ENCODE data around the gene HIGD1A. TPM values are rescaled to one million over a fixed set of nuclear protein-coding genes. Genes with fewer than 3 reads are reported as not detected.

Gene HIGD1A
- total RNA-seq, 1 experiment from 2014 or later = 112 TPM

DNA sequence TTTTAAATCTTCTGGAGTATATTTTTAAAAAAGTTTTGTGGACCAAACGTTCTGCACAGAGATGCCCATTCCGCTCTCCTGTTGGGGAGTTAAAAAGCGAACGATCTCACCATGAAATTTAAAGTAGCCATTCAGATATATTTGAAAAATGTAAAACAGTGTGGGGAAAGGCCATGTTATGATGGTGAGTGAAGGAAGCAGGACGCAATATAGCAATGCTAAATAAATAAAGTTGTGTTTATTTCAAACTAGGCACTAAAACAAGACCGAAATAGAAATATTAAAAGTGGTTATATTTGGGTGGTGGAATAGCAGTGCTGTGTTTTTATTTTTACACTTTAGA, 30.9 kb downstream of the HIGD1A start:
- H3K27me3 Mint-ChIP-seq (ENCODE audit: insufficient read depth, unreplicated experiment) = no peaks in the 10 kb centered on the region
- intact Hi-C loops (cut with micrococcal nuclease; ENCODE audit: unreplicated experiment) = no loop called here
- no peaks in the 10 kb centered on the region for H3K27me3 ChIP-seq (replicated peaks; ENCODE audit: control insufficient read depth, insufficient read depth, low read length)
- H3K4me3 Mint-ChIP-seq (ENCODE audit: unreplicated experiment) = peak overlapping the region; percentile 59
- H3K36me3 ChIP-seq (ENCODE audit: control insufficient read depth, insufficient read depth, low read length) = no peaks in the 10 kb centered on the region
- TF ChIP-seq, protein P1, sequence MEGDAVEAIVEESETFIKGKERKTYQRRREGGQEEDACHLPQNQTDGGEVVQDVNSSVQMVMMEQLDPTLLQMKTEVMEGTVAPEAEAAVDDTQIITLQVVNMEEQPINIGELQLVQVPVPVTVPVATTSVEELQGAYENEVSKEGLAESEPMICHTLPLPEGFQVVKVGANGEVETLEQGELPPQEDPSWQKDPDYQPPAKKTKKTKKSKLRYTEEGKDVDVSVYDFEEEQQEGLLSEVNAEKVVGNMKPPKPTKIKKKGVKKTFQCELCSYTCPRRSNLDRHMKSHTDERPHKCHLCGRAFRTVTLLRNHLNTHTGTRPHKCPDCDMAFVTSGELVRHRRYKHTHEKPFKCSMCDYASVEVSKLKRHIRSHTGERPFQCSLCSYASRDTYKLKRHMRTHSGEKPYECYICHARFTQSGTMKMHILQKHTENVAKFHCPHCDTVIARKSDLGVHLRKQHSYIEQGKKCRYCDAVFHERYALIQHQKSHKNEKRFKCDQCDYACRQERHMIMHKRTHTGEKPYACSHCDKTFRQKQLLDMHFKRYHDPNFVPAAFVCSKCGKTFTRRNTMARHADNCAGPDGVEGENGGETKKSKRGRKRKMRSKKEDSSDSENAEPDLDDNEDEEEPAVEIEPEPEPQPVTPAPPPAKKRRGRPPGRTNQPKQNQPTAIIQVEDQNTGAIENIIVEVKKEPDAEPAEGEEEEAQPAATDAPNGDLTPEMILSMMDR (IDR thresholded peaks at IDR 0.05; ENCODE audit: insufficient read depth in 1 of 2, low read depth in 1 of 2, low read length in 1 of 2, severe bottlenecking in 1 of 2, unreplicated experiment in 1 of 2) = no peak
- no peaks in the 10 kb centered on the region for H3K9me3 Mint-ChIP-seq (ENCODE audit: unreplicated experiment)
- H3K4me3 ChIP-seq (ENCODE audit: low read depth, low read length) = no peak overlapping the region
- CTCF ChIA-PET = no interaction called here
- H3K36me3 Mint-ChIP-seq (ENCODE audit: insufficient read depth, unreplicated experiment) = peaks cover 6% of the 10 kb centered on the region
- no peaks in the 10 kb centered on the region for H3K4me1 Mint-ChIP-seq (ENCODE audit: low read depth, unreplicated experiment)
- H3K27ac Mint-ChIP-seq (ENCODE audit: unreplicated experiment) = no peak overlapping the region
- POLR2A ChIA-PET = interaction anchor here (0.6 kb wide), 1 partner anchor 27 kb away, joined by 3 read pairs; no protein-coding TSS in a partner anchor
- DNase-seq = no peak
- H3K4me1 ChIP-seq = no peaks in the 10 kb centered on the region
- H3K9me3 ChIP-seq = no peaks in the 10 kb centered on the region
- BruUV-seq (replicated peaks) = no TSS peak

DNA sequence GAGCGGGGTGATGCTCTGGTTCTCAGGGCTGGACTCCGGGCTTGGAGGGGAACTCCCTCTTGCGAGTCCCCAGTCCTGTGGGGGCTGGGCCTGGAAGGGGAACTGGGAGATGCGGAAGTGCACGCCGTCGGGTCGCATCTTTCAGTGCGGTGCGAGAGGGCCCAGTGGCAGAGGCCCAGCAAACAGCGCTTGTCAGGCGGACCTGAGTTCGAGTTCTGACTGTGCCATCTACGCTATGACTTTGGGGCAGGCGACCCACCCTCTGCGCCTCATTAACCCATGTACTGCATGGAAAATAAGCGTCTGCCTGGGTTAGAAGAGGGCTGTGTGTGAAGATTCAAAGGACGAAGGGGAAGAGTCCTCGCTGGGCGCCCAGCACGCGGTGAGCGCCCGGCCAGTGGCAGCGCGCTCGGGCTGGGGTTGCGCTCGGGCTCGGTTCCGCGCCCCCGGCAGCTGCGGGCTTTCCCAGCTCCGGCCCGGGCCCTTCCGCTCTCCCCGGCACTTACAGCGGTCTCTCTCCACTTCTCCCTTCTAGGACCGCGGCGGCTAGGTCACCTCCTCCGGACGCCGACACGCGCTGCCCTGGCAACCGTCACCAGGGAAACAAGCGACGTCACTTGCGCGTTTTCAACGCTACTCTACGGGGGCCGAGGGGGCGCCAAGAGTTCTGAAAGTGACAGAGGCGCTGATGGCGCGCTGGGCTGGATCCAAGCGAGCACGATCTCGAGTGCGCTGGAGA, 31.5 kb downstream of the HIGD1A start, which contains the start of gene CCDC13:
TSS of gene CCDC13 (minus strand) at position 584 of the 739 bp plus-strand sequence. CDS start 14,908 bp downstream, outside the sequence.
- intact Hi-C loops (cut with micrococcal nuclease; ENCODE audit: unreplicated experiment) = no loop called here
- POLR2A ChIA-PET = interaction anchor here (0.6 kb wide), 1 partner anchor 28 kb away, joined by 3 read pairs; no protein-coding TSS in a partner anchor
- Mint-ChIP-seq H3K27ac (ENCODE audit: unreplicated experiment) (no peak within 1 kb of the TSS), H3K4me1 (ENCODE audit: low read depth, unreplicated experiment) (no peaks in the 10 kb centered on the region), H3K36me3 (ENCODE audit: insufficient read depth, unreplicated experiment) (peaks cover 6% of the 10 kb centered on the region), H3K4me3 (ENCODE audit: unreplicated experiment) (peak within 1 kb of the TSS; percentile 59), H3K27me3 (ENCODE audit: insufficient read depth, unreplicated experiment) (no peaks in the 10 kb centered on the region), H3K9me3 (ENCODE audit: unreplicated experiment) (no peaks in the 10 kb centered on the region)
- H3K9me3 ChIP-seq = no peaks in the 10 kb centered on the region
- TF ChIP-seq, protein P1 (IDR thresholded peaks at IDR 0.05; ENCODE audit: insufficient read depth in 1 of 2, low read depth in 1 of 2, low read length in 1 of 2, severe bottlenecking in 1 of 2, unreplicated experiment in 1 of 2) = no peak
- no peaks in the 10 kb centered on the region for H3K4me1 ChIP-seq
- no TSS peak for BruUV-seq (replicated peaks)
- peak in 1 of 2 experiments; percentile 52 for DNase-seq
- CTCF ChIA-PET = no interaction called here
- H3K4me3 ChIP-seq (ENCODE audit: low read depth, low read length) = no peak within 1 kb of the TSS
- no peaks in the 10 kb centered on the region for H3K36me3 ChIP-seq (ENCODE audit: control insufficient read depth, insufficient read depth, low read length)
- no peaks in the 10 kb centered on the region for H3K27me3 ChIP-seq (replicated peaks; ENCODE audit: control insufficient read depth, insufficient read depth, low read length)

DNA sequence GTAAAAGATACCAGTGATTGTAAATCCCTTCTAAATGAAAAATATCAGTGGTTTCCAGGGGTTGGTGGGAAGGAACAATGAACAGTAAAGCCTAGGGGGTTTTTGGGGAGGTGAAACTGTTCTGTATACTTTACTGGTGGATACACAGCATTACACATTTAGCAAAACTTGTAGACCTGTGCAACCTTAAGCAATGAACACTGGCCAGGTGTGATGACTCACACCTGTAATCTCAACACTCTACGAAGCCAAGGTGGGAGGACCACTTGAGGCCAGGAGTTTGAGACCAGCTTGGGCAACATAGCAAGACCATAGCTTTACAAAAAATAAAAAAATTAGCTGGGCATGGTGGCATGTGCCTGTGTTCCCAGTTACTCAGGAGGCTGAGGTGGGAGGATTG, 33.0 kb downstream of the HIGD1A start:
- CTCF ChIA-PET = no interaction called here
- H3K4me1 Mint-ChIP-seq (ENCODE audit: low read depth, unreplicated experiment) = no peaks in the 10 kb centered on the region
- Histone ChIP-seq H3K36me3 (ENCODE audit: control insufficient read depth, insufficient read depth, low read length) (no peaks in the 10 kb centered on the region), H3K4me3 (ENCODE audit: low read depth, low read length) (no peak overlapping the region), H3K27me3 (replicated peaks; ENCODE audit: control insufficient read depth, insufficient read depth, low read length) (no peaks in the 10 kb centered on the region), H3K9me3 (no peaks in the 10 kb centered on the region), H3K4me1 (no peaks in the 10 kb centered on the region)
- no peaks in the 10 kb centered on the region for H3K27me3 Mint-ChIP-seq (ENCODE audit: insufficient read depth, unreplicated experiment)
- no peaks in the 10 kb centered on the region for H3K9me3 Mint-ChIP-seq (ENCODE audit: unreplicated experiment)
- no peak overlapping the region for H3K4me3 Mint-ChIP-seq (ENCODE audit: unreplicated experiment)
- POLR2A ChIA-PET = no interaction called here
- intact Hi-C loops (cut with micrococcal nuclease; ENCODE audit: unreplicated experiment) = no loop called here
- no peak overlapping the region for H3K27ac Mint-ChIP-seq (ENCODE audit: unreplicated experiment)
- TF ChIP-seq, protein P1 (IDR thresholded peaks at IDR 0.05; ENCODE audit: insufficient read depth in 1 of 2, low read depth in 1 of 2, low read length in 1 of 2, severe bottlenecking in 1 of 2, unreplicated experiment in 1 of 2) = no peak
- H3K36me3 Mint-ChIP-seq (ENCODE audit: insufficient read depth, unreplicated experiment) = peaks cover 6% of the 10 kb centered on the region
- no TSS peak for BruUV-seq (replicated peaks)
- no peak for DNase-seq

All from Caco-2 (cell line).